ENCODE results near the gene HSPA8.

The HSPA8 gene

DNA sequence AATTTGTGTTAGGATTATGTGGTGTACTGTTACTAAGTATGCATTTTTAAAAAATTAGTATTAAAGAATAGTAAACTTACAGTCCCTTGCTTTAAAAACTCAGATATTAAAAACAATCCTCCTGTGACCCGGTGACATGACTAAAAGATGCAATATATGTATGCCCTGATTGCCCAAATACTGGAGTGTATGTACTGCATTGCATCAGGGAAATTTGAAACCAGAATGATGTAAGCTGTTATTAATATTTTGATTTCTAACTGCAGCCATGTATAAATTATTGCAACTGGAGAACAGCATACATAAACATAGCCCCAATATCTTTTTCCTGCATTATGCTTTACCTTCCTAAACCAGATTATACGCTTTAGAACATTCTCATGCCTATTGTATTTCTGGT, 3.7 kb upstream of the HSPA8 start:
- H3K9me3 ChIP-seq (ENCODE audit: control insufficient read depth, low read length) = no peaks in the 10 kb centered on the region
- H3K79me1 ChIP-seq (replicated peaks; ENCODE audit: low read length, poor library complexity, severe bottlenecking) = peaks cover 11% of the 10 kb centered on the region
- H4K8ac ChIP-seq (ENCODE audit: low read length) = no peak overlapping the region
- no peak overlapping the region for H3K14ac ChIP-seq (ENCODE audit: low read length in 2 of 2)
- peaks cover 2% of the 10 kb centered on the region for H3K4me1 ChIP-seq (ENCODE audit: control insufficient read depth, insufficient read depth, low read depth, low read length)
- H2AFZ ChIP-seq (ENCODE audit: low read depth, low read length) = no peak overlapping the region
- H3K27me3 ChIP-seq (ENCODE audit: control insufficient read depth in 1 of 2, insufficient read depth in 1 of 2, low read length in 2 of 2) = no peaks in the 10 kb centered on the region
- H2BK120ac ChIP-seq (ENCODE audit: low read depth, low read length) = no peak overlapping the region
- peak overlapping the region; percentile 3 for H3K9ac ChIP-seq (ENCODE audit: low read length)
- no peak overlapping the region for H3K23ac ChIP-seq (ENCODE audit: low read length in 2 of 2)
- H3K18ac ChIP-seq (ENCODE audit: low read depth in 1 of 2, low read length in 2 of 2) = no peak overlapping the region
- no peak overlapping the region for H3K27ac ChIP-seq (ENCODE audit: low read length, poor library complexity, severe bottlenecking)
- H2AK5ac ChIP-seq (ENCODE audit: low read length, severe bottlenecking) = no peak overlapping the region
- H3K4me2 ChIP-seq (ENCODE audit: low read length, poor library complexity, severe bottlenecking) = no peak overlapping the region
- 100% methylated on average over 1 of the region's 2 CpGs for WGBS
- H3K36me3 ChIP-seq (ENCODE audit: control insufficient read depth in 1 of 2, insufficient read depth in 2 of 2, low read depth in 1 of 2, low read length in 2 of 2) = peaks cover 0 to 29% of the 10 kb centered on the region in 2 experiments
- no peak overlapping the region for H2BK15ac ChIP-seq (ENCODE audit: low read depth, poor library complexity, severe bottlenecking)
- H2BK5ac ChIP-seq (ENCODE audit: low read depth, low read length, poor library complexity, severe bottlenecking) = no peak overlapping the region
- no peak overlapping the region for H3K4me3 ChIP-seq (ENCODE audit: insufficient read depth in 1 of 2, low read depth in 1 of 2, low read length in 2 of 2)
- no peak overlapping the region for H4K91ac ChIP-seq (ENCODE audit: low read length)
- H3K4ac ChIP-seq (ENCODE audit: low read depth in 1 of 2, low read length in 2 of 2) = no peak overlapping the region
- no peak overlapping the region for H2BK12ac ChIP-seq (ENCODE audit: low read length in 2 of 2)
- no peak for DNase-seq

DNA sequence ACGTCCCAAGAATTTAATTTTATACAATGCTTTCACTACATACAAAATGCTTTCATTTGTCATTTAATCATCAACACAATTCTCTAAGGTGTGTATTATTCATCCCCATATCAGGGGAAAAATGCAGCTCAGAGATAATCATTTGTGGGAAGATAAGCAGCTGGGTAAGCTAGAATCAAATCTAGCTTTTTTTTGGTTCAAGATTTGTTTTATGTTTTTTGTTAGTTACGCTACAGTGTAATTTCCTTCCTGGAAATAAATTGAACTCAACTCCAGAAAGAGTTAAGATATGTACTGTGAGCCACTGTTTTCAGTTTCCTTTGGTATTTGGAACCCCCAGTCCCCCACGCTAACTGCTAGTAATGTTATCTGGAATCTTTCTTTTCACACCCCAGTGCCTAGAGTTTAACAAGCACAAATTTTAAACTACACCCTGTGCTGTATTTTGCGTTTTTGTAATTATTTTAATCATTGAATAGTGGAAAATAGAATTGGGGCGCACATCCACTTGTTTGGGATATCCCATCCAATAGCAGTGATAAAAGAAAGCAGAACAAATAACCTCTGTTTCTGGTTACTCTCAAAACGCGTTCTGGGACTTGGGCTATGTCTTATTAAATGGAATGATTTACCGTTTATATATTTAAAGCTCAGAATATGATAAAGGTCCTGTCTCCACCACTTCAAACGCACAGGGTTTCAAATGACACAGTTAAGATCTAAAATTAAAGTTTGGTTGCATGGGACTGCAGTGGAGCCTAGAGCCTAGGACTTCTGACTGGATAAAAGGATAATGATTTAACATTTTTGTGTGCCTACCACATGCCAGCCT, 2.1 kb upstream of the HSPA8 start:
- Histone ChIP-seq H3K4me2 (ENCODE audit: low read length, poor library complexity, severe bottlenecking) (peak overlapping the region; percentile 45), H3K4me1 (ENCODE audit: control insufficient read depth, insufficient read depth, low read depth, low read length) (peaks cover 2% of the 10 kb centered on the region), H3K79me1 (replicated peaks; ENCODE audit: low read length, poor library complexity, severe bottlenecking) (peaks cover 11% of the 10 kb centered on the region), H3K36me3 (ENCODE audit: control insufficient read depth in 1 of 2, insufficient read depth in 2 of 2, low read depth in 1 of 2, low read length in 2 of 2) (peaks cover 4 to 29% of the 10 kb centered on the region in 2 experiments), H2BK12ac (ENCODE audit: low read length in 2 of 2) (no peak overlapping the region), H3K27ac (ENCODE audit: low read length, poor library complexity, severe bottlenecking) (peak overlapping the region; percentile 98), H3K9me3 (ENCODE audit: control insufficient read depth, low read length) (no peaks in the 10 kb centered on the region), H2AK5ac (ENCODE audit: low read length, severe bottlenecking) (peak overlapping the region; percentile 8), H2BK120ac (ENCODE audit: low read depth, low read length) (no peak overlapping the region), H3K4ac (ENCODE audit: low read depth in 1 of 2, low read length in 2 of 2) (no peak overlapping the region), H4K8ac (ENCODE audit: low read length) (no peak overlapping the region), H3K9ac (ENCODE audit: low read length) (peak overlapping the region; percentile 99), H3K23ac (ENCODE audit: low read length in 2 of 2) (no peak overlapping the region), H2BK15ac (ENCODE audit: low read depth, poor library complexity, severe bottlenecking) (no peak overlapping the region), H3K4me3 (ENCODE audit: insufficient read depth in 1 of 2, low read depth in 1 of 2, low read length in 2 of 2) (peak overlapping the region in 1 of 2 experiments; percentile 81), H4K91ac (ENCODE audit: low read length) (no peak overlapping the region), H3K18ac (ENCODE audit: low read depth in 1 of 2, low read length in 2 of 2) (no peak overlapping the region), H3K27me3 (ENCODE audit: control insufficient read depth in 1 of 2, insufficient read depth in 1 of 2, low read length in 2 of 2) (no peaks in the 10 kb centered on the region), H2AFZ (ENCODE audit: low read depth, low read length) (no peak overlapping the region), H3K14ac (ENCODE audit: low read length in 2 of 2) (no peak overlapping the region), H2BK5ac (ENCODE audit: low read depth, low read length, poor library complexity, severe bottlenecking) (peak overlapping the region; percentile 25)
- DNase-seq = no peak
- WGBS = 84% methylated on average over 5 of the region's 9 CpGs

DNA sequence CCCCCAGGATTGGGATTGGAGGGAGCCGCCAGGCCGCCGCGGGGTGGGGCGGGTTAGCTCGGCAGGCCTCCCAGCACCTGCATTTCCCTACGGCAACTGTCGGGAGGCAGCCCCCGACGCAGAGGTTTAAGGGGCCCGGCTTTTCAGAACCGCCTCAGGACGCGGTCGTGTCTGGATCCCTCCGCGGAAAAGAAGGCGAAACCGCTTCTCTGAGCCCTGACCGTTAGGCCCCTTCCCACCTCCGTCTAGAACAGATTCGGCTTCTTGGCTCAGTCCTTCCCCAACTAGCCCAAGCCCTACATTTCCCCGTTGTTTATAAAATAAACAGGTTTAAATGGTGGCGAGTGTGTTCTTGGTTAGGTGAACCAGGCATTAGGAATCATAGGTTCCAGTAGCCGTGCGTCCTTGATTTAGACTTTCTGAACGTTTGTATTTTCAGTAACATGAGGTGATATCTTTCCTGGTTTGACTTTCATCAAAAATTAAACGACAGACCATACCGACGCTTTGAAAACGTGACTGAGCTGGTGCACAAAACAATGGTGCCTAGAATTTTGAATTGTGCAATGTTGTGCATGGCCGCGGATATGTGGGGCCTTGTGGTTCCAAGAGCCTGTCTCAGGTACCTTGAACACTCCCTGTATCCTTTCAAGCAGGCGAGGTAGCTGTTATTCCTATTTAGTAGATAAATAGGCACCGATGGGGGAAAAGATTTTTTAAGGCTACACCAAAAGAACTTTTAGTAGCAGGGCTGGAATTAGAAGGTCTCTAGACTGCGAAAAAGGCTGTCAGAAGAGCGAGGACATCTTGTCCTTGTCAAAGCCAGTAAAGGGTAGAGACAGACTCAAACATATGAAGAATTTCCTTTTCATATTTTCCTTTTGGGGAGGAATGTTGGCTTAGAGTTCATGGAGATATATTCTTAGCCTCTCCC, 1.2 kb upstream of the HSPA8 start:
- peak; percentile 78 for DNase-seq
- Histone ChIP-seq H2BK120ac (ENCODE audit: low read depth, low read length) (peak overlapping the region; percentile 100), H2BK12ac (ENCODE audit: low read length in 2 of 2) (peak overlapping the region in 1 of 2 experiments; percentile 56), H4K91ac (ENCODE audit: low read length) (peak overlapping the region; percentile 98), H2AFZ (ENCODE audit: low read depth, low read length) (peak overlapping the region; percentile 64), H3K27me3 (ENCODE audit: control insufficient read depth in 1 of 2, insufficient read depth in 1 of 2, low read length in 2 of 2) (no peaks in the 10 kb centered on the region), H3K23ac (ENCODE audit: low read length in 2 of 2) (peak overlapping the region; percentile 6 to 37), H3K36me3 (ENCODE audit: control insufficient read depth in 1 of 2, insufficient read depth in 2 of 2, low read depth in 1 of 2, low read length in 2 of 2) (peaks cover 4 to 30% of the 10 kb centered on the region in 2 experiments), H3K4me1 (ENCODE audit: control insufficient read depth, insufficient read depth, low read depth, low read length) (peaks cover 2% of the 10 kb centered on the region), H3K18ac (ENCODE audit: low read depth in 1 of 2, low read length in 2 of 2) (peak overlapping the region; percentile 98 to 100), H3K27ac (ENCODE audit: low read length, poor library complexity, severe bottlenecking) (peak overlapping the region; percentile 98), H3K9ac (ENCODE audit: low read length) (peak overlapping the region; percentile 99), H3K79me1 (replicated peaks; ENCODE audit: low read length, poor library complexity, severe bottlenecking) (peaks cover 11% of the 10 kb centered on the region), H4K8ac (ENCODE audit: low read length) (peak overlapping the region; percentile 100), H3K4ac (ENCODE audit: low read depth in 1 of 2, low read length in 2 of 2) (peak overlapping the region; percentile 85 to 98), H3K9me3 (ENCODE audit: control insufficient read depth, low read length) (no peaks in the 10 kb centered on the region), H3K14ac (ENCODE audit: low read length in 2 of 2) (peak overlapping the region; percentile 45 to 99), H2BK15ac (ENCODE audit: low read depth, poor library complexity, severe bottlenecking) (peak overlapping the region; percentile 99), H2AK5ac (ENCODE audit: low read length, severe bottlenecking) (peak overlapping the region; percentile 60), H3K4me2 (ENCODE audit: low read length, poor library complexity, severe bottlenecking) (peak overlapping the region; percentile 39), H2BK5ac (ENCODE audit: low read depth, low read length, poor library complexity, severe bottlenecking) (peak overlapping the region; percentile 100), H3K4me3 (ENCODE audit: insufficient read depth in 1 of 2, low read depth in 1 of 2, low read length in 2 of 2) (peak overlapping the region; percentile 69 to 81)
- WGBS = 4% methylated on average over 35 of the region's 37 CpGs
